NOMO-1 treated with dmso at 0.1 percent for 144 hours (cell line): Measurements from ENCODE around the gene VILL.
A peak's percentile ranks its signal among the peaks of the same experiment; 100 is the strongest.

ENCODE experiments used
- DNase-seq: peaks from one replicate; lab custom pipeline; 2025; ENCODE audit not compliant: unreplicated experiment; lab: John Stamatoyannopoulos, UW

VILL gene

DNA sequence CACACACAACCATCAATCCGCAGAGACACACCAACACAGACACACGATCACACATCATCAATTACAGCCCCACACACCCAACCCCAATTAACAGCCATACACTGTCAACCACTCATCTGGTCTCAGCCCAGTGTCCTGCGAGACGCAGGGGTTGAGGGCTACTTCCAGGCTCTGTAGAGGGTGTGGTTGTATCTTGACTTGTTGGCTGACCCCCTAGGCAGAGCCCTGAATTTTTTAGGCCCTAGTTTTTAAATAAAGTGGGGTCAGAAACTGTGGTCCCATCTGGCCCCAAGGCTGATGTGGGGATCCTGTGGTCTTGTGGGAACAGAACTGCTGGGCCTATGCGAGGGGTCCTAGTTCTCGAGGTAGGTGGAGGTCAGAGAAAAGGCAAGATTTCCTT, 9.2 kb downstream of the VILL start:
- no peak for DNase-seq

DNA sequence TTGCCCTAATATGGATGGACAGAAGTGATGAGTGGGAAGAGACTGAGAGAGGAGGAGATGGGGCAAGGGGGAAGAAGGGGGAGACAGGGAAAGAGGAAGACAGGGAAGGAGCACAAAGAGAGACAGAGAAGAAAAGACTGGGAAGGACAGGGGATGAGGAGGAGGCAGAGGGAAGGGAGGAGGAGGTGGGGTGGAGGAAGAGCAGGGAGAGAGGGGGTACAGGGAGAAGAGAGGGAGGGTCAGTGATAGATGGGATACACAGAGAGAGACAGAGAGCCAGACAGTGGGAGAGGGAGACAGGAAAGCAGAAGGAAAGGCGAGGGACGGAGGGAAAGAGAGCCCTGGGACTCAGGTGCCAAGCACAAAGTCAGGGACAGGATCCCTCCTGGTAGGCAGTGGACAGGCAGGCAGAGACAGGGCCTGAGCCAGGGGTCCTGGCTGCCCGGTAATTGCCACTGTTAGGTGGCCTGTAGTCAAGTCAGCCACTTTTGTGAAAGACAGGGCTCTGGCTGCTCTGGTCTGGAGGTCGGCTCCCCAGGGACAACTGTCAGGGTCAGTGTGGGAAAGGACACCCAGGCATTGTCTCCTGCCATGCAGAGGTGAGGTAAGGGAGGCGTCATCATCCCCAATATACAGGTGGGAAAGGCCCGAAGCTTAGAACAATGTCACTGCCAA, 9.8 kb downstream of the VILL start:
- DNase-seq, result no peak

DNA sequence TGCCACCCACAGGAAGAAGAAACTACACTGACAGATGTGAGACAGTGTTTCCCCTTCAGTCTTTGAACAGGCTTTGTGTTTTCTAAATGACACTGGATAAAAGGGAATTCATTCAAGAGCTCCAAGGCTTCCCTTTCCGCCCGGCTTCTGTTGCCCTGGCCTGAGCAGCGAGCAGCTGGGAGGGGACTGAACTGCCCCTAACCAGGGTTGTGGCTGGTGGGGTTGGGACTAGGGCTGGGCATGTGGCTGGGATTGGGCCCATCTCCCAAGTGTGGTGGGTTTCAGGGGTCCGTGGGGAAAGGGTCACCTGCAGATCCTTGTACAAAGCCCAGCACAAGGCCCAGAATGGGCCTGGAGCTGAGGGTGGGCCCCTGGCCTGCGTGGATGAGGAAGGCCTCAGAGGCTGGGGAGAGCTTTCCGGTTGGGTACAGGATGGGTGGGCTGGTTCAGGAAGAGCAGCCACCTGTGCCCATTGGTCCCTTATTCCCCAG, 10.4 kb downstream of the VILL start:
- DNase-seq, result no peak

DNA sequence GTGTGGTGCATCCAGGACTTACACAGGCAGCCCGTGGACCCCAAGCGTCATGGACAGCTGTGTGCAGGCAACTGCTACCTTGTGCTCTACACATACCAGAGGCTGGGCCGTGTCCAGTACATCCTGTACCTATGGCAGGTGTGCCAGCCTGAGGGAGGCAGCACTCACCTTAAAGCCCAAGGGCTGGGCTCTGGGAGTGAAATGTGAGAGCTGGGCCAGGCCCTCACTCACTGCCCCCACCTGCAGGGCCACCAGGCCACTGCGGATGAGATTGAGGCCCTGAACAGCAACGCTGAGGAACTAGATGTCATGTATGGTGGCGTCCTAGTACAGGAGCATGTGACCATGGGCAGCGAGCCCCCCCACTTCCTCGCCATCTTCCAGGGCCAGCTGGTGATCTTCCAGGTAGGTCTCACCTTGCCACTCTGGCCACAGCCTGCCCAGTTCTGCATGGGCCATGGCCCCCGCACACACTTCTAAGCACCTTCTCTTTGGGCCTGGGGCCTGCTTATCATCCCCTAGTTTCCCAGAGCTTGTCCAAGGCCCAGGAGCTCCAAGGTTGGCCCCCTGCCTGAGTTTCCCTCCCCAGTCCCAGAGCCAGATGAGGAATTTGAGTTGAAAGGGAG, 11.0 kb downstream of the VILL start:
- DNase-seq, result no peak

DNA sequence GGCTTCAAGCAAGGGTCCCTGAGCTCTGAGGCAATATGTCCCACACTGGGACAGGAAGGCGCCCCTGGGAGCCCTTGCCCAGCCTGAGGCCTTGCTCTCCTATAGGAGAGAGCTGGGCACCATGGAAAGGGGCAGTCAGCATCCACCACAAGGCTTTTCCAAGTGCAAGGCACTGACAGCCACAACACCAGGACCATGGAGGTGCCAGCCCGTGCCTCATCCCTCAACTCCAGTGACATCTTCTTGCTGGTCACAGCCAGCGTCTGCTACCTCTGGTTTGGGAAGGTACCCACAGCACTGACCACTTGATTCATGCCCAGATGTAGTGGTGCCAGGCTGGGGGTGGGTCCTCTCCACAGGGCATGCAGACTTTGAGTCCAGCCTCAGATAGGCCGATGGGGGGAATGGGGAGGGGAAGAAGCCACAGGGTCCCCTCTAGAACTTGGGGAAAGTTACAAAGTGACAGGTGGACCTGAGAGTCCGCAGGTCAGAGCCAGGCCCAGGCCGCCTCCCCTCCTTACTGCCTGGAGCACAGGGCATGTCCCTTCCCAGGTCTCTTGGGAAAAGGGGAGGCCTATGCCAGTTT, 11.8 kb downstream of the VILL start:
- no peak for DNase-seq

DNA sequence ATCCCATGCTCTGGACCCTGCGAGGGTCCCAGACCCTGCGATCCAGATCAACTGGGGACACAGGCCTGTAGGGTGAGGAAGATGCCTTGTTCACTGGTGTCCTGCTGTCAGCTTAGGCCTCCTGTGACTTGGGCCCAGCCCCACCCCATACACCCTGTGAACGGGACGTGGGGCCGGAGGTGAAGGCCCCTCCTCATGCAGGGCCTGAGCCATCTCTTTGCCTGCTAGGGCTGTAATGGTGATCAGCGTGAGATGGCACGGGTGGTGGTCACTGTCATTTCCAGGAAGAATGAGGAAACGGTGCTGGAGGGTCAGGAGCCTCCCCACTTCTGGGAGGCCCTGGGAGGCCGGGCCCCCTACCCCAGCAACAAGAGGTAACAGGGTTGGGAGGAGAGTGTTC, 12.4 kb downstream of the VILL start:
- DNase-seq, result no peak

DNA sequence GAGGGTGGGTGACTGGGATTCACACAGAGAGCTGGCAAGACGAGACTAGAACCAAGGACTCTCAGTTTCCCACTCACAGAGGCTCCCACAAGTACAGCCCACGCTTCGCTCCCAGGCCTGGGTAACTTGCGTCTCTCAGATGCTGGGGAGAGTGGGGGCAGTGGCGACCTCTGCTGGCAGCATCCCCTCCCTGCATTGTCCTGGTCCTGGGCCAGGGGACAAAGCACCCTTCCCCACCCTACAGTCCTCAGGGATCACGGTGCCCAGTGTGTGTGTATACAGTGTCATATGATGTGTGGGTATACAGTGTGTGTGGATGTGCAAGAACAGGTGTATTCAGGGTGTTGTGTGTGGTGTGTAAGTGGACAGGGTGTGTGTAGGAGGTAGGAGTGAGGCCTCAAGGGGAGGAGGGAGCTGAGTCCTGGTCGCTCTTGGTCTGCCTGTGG, 12.8 kb downstream of the VILL start:
- DNase-seq, result no peak

DNA sequence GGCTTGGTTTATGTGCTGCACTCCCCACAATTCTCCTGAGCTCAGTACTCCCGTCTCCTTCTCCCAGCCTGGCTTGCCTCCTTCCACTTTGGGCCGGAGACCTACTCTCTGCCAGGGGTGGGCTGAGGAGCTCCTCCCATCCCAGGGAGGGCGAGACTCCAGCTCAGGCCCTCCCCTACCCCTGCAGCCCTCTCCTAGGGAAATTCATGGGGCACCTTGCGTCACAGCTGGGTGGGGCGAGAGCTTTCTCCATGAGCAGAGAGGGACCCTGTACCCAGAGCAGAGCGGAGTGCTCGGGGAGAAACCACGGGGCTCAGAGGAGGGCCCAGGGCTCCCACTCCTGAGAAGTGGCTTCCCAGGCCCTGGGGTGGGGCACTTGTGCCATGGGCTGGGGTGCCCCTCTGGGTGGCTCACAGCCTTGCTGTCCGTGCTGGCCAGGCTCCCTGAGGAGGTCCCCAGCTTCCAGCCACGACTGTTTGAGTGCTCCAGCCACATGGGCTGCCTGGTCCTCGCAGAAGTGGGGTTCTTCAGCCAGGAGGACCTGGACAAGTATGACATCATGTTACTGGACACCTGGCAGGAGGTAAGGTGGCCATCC, 13.3 kb downstream of the VILL start:
- no peak for DNase-seq

DNA sequence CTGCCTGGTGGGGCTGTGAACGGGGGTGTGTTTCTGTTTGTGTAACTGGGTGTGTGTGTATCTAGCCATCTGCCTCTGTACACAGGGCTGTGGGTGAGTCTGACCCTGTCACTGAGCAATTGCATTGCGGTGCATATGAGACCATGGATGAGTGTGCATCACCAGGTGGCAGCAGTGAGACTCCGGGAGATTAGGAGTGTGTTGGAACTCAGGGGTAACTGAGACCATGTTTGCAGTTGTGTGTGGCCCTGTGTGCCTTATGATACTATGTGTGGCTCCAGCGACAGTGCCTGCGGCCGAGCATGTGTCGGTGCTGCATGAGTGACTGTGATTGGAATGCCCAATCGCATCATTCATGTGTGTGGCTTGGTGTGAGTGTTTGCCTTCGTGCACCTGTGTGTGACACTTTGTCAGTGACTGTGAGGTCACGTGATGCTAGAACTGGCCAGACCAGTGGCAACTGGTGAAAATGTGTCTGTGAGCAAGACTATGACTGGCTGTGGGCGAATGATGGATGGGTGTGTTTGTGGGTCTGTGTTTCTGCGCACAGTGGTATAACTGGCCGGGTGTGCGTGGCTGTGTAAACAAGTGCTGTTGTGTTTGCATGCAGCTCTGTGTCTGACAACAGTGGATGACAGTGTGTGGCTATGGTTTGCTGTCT, 14.0 kb downstream of the VILL start:
- DNase-seq, result no peak

DNA sequence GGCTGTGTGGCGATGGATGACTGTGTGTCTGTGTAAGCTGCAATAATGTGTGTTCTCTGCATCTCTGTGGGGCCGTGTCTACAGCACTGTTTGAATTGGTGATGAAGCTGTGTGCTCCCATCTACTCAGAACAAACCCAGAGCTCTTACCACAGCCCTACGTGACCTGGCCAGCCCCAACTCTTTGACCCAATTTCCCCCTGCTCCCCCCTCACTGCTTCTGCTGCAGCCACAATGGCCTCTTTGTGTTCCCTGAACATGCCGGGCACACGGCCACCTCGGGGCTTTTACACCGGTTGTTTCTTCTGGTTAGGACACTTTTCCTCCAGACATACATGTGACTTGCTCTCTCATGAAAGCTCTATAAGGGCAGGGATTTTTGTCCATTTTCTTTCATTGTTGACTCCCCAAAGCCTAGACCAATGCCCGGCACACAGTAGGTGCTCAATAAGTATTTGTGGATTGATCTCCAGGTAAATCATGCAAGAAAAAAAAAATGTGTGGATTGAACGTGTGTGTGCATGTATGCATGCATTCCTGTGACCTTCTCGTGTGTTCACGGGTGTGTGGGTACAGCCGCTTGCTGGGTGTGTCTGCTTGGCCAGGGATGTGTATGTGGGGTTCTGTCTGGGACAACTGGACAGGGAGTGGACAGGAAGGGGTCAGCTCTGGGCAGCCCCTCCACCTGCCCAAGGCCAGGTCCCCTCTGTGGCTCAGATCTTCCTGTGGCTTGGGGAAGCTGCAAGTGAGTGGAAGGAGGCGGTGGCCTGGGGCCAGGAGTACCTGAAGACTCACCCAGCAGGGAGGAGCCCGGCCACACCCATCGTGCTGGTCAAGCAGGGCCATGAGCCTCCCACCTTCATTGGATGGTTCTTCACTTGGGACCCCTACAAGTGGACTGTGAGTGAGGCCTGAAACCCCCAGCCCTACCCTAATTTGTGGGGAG, 14.8 kb downstream of the VILL start:
- no peak for DNase-seq

DNA sequence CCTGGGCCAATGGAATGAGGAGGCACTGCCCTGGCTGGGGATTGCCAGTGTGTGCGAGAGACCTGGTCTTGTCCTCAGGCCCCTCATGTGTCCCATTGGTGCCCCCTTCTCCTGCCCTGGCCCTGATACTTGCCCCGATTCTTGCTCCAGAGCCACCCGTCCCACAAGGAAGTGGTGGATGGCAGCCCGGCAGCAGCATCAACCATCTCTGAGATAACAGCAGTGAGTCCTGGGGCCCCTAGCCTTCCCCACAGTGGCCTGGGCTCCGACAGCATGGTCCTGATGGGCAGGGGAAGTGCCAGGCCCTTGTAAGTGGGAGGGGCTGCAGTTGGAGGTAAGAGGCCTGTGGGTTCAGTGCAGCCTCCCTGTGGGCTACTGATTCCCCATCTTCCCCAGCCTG, 15.4 kb downstream of the VILL start:
- DNase-seq, result no peak

DNA sequence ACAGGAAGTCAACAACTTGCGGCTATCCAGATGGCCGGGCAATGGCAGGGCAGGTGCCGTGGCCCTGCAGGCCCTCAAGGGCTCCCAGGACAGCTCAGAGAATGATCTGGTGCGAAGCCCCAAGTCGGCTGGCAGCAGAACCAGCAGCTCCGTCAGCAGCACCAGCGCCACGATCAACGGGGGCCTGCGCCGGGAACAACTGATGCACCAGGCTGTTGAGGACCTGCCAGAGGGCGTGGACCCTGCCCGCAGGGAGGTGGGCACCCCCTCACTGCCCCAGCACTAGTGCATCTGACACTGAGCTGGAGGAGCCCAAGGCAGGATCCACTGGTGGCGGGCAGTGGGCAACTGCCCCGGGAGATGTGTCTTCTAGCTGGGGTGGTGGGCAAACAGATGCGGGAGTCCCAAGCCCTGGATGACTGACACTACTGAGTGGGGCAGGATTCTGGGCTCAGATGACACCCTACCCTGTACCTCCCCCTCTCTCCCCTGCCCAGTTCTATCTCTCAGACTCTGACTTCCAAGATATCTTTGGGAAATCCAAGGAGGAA, 15.9 kb downstream of the VILL start:
- no peak for DNase-seq

DNA sequence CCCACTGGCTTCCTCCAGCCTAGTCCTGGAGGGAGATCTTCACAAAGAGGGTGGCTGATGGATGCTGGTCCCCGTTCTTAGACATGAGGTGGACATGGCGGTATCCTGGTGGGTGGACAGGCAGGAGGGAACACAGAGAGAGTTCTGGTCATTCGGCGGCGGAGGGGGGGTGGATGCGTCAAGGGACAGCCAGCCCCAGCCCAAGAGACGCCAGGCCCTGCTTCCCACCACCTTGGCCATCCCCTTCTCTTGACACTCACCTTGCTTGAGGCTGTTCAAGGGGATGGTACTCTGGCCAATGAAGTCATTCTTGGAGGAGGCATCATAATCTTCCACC, 17.1 kb downstream of the VILL start:
- no peak for DNase-seq

DNA sequence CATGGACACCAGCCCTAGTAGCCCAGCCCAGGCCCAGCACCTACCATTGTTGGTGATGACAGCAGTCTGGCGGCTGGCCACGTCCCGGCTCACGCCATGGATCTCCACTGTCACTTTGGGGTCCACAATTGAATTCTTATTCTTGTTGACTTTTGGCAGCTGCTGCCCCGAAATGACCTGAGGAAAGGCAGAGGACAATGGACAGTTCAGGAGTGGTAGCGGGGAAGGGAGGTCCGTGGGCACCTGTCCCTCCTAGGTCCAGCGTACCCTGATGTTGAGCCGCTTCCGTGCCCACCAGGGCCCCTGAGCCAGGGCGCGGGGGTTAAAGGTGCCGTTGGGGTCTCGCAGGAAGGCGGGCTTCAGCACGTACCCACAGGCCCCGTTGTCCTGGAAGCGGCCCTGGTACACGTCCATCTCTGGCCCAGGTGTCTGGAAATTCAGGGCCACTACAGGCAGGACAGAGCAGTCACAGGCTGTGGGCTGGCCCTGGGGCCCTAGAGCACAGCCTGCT, 17.7 kb downstream of the VILL start:
- DNase-seq, result no peak

DNA sequence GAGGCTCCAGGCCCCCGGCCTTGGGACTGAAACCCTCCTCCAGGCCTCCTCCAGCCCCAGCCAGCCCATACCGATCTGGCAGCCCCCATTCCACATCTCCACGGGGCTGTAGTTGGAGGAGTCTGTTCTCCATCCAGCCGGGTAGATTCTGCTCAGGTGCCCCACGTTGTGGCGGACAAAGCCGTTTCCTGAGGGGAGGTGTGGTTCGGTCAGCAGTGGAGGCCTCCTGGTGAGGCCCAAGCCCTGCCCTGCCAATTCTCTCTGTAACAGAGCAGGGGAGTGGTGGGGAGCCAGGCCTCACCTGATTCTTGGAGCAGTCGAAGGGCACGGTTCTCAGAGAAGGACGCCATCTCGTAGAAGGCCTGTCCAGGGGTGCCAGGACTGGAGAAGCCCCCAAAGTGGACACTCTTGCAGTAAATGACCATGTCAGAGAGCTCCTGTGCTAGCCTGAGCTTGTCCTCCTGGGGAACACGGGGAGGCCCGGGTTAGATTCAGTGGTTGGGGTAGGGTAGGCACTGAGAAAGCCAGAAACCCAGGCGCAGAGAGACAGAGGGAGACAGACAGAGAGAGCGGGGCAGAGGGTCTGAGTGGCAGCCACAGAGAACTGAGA, 18.5 kb downstream of the VILL start:
- no peak for DNase-seq

DNA sequence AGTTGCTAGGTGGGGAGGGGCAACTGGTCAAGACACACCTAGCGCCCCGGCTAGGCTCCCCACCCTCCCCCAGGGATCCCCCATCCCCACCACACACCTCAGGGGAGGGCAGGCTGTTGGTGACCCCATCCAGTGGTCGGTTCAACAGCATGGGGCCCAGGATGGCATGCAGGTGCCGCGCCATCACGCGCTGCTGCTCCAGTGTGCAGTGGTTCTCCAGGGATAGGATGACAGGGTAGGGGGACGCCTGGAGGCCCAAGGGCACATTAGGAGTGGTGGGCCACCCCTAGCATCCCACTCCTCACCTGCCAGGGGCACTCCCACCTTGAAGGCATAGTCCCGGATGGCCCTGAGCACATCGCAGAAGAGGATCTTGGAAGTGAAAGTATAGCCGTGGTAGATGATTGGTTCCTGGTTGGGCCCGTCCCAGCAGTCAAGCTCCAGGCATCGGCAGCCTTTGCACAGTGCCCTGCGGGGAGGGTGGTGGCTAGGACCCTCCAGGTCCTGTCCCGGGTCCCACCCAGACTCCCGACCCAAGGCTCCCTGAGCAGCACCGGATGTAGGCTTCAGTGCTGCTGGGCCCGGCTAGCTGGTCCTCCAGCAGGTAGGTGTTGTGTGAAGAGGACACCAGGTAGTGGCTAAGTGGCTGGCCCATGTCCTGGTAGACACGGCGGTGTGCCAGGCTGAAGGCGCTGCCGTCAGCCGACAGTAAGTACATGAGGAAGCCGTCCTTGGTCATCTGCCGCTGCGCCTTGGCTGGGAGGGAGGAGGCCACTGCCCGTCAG, 19.4 kb downstream of the VILL start:
- DNase-seq, result peak; percentile 30

DNA sequence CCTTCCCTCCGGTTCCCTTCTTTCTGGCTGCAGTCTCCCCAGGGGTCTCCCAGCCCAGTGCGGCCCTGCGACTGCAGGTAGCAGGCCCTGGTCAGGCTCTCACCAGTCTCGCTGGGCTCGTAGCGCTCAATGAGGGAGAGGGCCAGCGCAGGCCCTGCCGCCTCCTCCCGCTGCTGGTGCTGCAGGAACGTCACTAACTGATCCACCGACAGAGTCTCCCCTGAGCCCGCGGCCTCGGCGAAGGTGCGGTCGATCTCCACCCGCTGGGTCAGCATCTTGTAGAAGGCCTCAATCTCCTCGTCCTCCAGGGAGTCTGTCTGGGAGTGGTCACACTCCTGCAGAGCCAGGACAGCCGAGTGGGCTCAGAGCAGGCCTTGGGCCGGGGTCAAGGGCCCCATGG, 20.5 kb downstream of the VILL start:
- no peak for DNase-seq

DNA sequence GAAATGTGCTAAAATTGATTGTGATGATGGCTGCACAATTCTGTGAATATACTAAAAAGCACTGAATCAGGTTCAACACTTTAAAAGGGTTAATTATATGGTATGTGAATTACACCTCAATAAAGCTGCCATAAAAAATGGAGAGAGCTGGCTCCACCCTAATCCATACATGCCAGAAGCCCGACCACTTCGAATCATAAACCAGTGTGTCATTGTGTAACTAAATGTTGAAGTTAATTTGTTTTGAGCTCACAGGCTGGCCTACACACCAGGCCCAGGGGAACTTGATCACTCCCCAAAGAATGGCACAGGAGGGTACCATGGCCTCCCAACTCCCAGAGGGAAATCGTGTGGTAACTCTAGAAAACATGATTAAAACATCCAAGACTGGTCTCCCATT, 24.9 kb downstream of the VILL start:
- no peak for DNase-seq

DNA sequence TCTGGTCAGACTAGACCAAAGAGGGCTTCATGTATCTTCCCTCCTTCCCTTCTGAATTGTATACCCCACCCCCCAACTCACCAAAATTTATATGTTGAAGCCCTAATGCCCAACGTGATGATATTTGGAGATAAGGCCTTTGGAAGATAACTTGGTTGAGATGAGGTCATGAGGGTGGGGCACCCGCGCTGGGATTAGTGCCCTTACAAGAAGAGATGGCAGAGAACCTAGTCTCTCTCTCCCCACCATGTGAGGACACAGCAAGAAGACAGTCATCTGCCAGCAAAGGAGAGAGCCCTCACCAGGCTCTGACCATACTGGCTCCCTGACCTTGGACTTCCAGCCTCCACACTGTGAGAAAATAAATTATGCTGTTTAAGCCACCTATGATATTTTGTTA, 25.4 kb downstream of the VILL start:
- no peak for DNase-seq
